ENCODE results near the gene ADPRHL1. TPM values are rescaled to one million over a fixed set of nuclear protein-coding genes. Genes with fewer than 3 reads are reported as not detected.

The ADPRHL1 gene
- total RNA-seq, 4 donors from 2014 or later = 2.5 to 8.6 (median 5.5) TPM

- 84% methylated on average over 28 of the region's 28 CpGs for WGBS
- no peak for TF ChIP-seq CTCF (IDR thresholded peaks at IDR 0.05)
- no peak for TF ChIP-seq POLR2AphosphoS5 (IDR thresholded peaks at IDR 0.05)
- no peak for TF ChIP-seq EP300 (IDR thresholded peaks at IDR 0.05)
- no peak for TF ChIP-seq POLR2A (IDR thresholded peaks at IDR 0.05)
- Histone ChIP-seq H3K9me3 (no peaks in the 10 kb centered on the region), H3K4me3 (no peak overlapping the region), H3K36me3 (no peaks in the 10 kb centered on the region), H3K27me3 (peaks cover 43% of the 10 kb centered on the region), H3K4me1 (peaks cover 20% of the 10 kb centered on the region), H3K27ac (no peak overlapping the region)
- peak; percentile 46 to 71 for DNase-seq (ENCODE audit: low spot score in 2 of 2)
These were observed 46.8 kb downstream of the ADPRHL1 start for GRCh38 chr13:113406321-113407102.

GRCh38 chr13:113405481-113406300, 47.6 kb downstream of the ADPRHL1 start:
- H3K4me1 ChIP-seq = peaks cover 17% of the 10 kb centered on the region
- TF ChIP-seq POLR2A (IDR thresholded peaks at IDR 0.05) (no peak), EP300 (IDR thresholded peaks at IDR 0.05) (no peak), CTCF (IDR thresholded peaks at IDR 0.05) (no peak), POLR2AphosphoS5 (IDR thresholded peaks at IDR 0.05) (no peak)
- peak; percentile 58 to 76 for DNase-seq (ENCODE audit: low spot score in 2 of 2)
- H3K36me3 ChIP-seq = no peaks in the 10 kb centered on the region
- no peak overlapping the region for H3K4me3 ChIP-seq
- H3K9me3 ChIP-seq = no peaks in the 10 kb centered on the region
- WGBS = 90% methylated on average over 11 of the region's 38 CpGs
- H3K27ac ChIP-seq = no peak overlapping the region
- peaks cover 45% of the 10 kb centered on the region for H3K27me3 ChIP-seq

- no peaks in the 10 kb centered on the region for H3K36me3 ChIP-seq
- H3K27me3 ChIP-seq = peaks cover 39% of the 10 kb centered on the region
- 96% methylated on average over 15 of the region's 34 CpGs for WGBS
These were observed 48.4 kb downstream of the ADPRHL1 start for GRCh38 chr13:113404723-113405471.

DNA sequence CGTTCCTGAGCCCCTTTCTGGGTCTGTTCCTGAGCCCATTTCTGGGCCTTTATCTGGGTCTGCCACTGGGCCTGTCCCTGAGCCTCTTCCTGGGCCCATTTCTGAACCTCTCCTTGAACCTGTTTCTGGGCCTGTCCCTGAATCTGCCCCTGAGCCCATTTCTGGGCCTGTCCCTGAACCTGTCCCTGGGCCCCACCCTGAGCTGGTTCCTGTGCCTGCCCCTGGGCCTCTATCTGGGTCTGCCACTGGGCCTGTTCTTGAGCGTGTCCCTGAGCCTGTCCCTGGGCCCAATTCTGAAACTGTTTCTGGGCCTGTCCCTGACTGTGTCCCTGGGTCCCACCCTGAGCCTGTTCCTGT, 48.9 kb downstream of the ADPRHL1 start:
- 95% methylated on average over 2 of the region's 2 CpGs for WGBS
- H3K9me3 ChIP-seq = no peaks in the 10 kb centered on the region
- no peak for DNase-seq (ENCODE audit: low spot score in 2 of 2)
- H3K4me1 ChIP-seq = peaks cover 10% of the 10 kb centered on the region
- H3K27ac ChIP-seq = no peak overlapping the region
- no peak for TF ChIP-seq POLR2A (IDR thresholded peaks at IDR 0.05)
- no peak for TF ChIP-seq POLR2AphosphoS5 (IDR thresholded peaks at IDR 0.05)
- TF ChIP-seq EP300 (IDR thresholded peaks at IDR 0.05) = no peak
- no peak for TF ChIP-seq CTCF (IDR thresholded peaks at IDR 0.05)
- H3K27me3 ChIP-seq = peaks cover 38% of the 10 kb centered on the region
- no peak overlapping the region for H3K4me3 ChIP-seq
- no peaks in the 10 kb centered on the region for H3K36me3 ChIP-seq

More at GRCh38 chr13:113404723-113405471, 48.4 kb downstream of the ADPRHL1 start:
- no peaks in the 10 kb centered on the region for H3K9me3 ChIP-seq
- DNase-seq (ENCODE audit: low spot score in 2 of 2) = peak; percentile 46 to 79
- no peak overlapping the region for H3K27ac ChIP-seq
- TF ChIP-seq EP300 (IDR thresholded peaks at IDR 0.05) (no peak), CTCF (IDR thresholded peaks at IDR 0.05) (no peak), POLR2A (IDR thresholded peaks at IDR 0.05) (no peak), POLR2AphosphoS5 (IDR thresholded peaks at IDR 0.05) (no peak)
- H3K4me1 ChIP-seq = peaks cover 11% of the 10 kb centered on the region
- H3K4me3 ChIP-seq = no peak overlapping the region
